Measurements from ENCODE around the gene TMEM214.

TMEM214 gene

DNA sequence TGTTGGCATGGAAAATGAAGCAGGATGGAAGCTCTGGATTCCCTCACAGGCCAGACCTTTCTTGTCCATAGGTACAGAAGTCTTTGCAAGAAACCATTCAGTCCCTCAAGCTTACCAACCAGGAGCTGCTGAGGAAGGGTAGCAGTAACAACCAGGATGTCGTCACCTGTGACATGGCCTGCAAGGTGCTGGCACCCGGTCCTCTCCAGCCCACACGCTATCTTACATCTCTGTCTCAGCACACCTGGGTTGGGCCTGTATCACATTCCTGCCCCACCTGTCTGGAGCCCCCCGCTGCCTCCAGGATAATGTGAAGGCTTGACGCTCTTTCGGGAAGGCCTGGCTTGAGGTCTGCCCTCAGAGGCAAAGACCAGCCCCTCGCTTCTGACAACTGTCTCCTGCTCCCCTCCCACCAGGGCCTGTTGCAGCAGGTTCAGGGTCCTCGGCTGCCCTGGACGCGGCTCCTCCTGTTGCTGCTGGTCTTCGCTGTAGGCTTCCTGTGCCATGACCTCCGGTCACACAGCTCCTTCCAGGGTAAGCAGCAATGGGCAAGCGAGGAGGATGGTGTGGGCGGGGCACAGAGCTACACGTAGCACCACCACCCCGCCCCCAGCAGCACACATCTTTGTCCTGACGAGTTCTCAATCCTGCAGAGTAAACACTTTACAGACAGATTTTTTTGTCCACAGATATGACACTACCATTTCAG lies 6.0 kb downstream of the TMEM214 start:
- no peak for DNase-seq (ENCODE audit: low read depth)
- H3K4me3 ChIP-seq (ENCODE audit: low read depth, low read length), result no peak overlapping the region
- TF ChIP-seq, protein P1, sequence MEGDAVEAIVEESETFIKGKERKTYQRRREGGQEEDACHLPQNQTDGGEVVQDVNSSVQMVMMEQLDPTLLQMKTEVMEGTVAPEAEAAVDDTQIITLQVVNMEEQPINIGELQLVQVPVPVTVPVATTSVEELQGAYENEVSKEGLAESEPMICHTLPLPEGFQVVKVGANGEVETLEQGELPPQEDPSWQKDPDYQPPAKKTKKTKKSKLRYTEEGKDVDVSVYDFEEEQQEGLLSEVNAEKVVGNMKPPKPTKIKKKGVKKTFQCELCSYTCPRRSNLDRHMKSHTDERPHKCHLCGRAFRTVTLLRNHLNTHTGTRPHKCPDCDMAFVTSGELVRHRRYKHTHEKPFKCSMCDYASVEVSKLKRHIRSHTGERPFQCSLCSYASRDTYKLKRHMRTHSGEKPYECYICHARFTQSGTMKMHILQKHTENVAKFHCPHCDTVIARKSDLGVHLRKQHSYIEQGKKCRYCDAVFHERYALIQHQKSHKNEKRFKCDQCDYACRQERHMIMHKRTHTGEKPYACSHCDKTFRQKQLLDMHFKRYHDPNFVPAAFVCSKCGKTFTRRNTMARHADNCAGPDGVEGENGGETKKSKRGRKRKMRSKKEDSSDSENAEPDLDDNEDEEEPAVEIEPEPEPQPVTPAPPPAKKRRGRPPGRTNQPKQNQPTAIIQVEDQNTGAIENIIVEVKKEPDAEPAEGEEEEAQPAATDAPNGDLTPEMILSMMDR (IDR thresholded peaks at IDR 0.05; ENCODE audit: control insufficient read depth, extremely low read depth, insufficient read depth), result no peak

GRCh38 chr2:27039426-27039825 lies 6.7 kb downstream of the TMEM214 start:
- DNase-seq (ENCODE audit: low read depth), result no peak
- H3K4me3 ChIP-seq (ENCODE audit: low read depth, low read length), result no peak overlapping the region
- TF ChIP-seq, protein P1 (IDR thresholded peaks at IDR 0.05; ENCODE audit: control insufficient read depth, extremely low read depth, insufficient read depth), result no peak

DNA sequence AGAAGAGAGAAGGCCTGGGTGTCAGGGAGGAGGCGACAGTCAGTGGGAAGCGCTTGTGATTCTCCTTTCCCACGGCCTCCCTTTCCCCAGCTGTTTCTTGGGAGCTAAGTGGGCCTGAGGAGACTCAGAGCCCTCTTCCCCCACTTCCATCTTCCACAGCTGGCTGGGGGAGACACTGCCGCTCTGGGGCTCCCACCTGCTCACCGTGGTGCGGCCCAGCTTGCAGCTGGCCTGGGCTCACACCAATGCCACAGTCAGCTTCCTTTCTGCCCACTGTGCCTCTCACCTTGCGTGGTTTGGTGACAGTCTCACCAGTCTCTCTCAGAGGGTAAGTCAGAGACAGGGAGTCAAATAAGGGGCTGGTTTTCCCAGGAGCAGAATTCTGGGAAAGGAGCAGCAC lies 7.1 kb downstream of the TMEM214 start:
- no peak overlapping the region for H3K4me3 ChIP-seq (ENCODE audit: low read depth, low read length)
- TF ChIP-seq, protein P1 (IDR thresholded peaks at IDR 0.05; ENCODE audit: control insufficient read depth, extremely low read depth, insufficient read depth), result no peak
- DNase-seq (ENCODE audit: low read depth), result no peak

DNA sequence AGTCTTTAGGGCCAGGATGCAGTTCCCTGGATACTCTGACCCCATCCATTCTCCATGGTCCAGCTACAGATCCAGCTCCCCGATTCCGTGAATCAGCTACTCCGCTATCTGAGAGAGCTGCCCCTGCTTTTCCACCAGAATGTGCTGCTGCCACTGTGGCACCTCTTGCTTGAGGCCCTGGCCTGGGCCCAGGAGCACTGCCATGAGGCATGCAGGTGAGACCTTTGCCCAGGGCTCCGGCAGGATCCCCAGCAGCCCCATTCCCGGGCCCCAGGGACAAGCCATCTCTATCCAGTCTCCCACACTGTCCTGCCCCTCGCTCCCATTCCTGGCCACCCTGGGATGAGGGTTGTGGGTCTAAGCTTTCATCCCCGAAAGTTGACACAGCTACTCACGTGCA lies 7.5 kb downstream of the TMEM214 start:
- no peak for DNase-seq (ENCODE audit: low read depth)
- TF ChIP-seq, protein P1 (IDR thresholded peaks at IDR 0.05; ENCODE audit: control insufficient read depth, extremely low read depth, insufficient read depth), result no peak
- no peak overlapping the region for H3K4me3 ChIP-seq (ENCODE audit: low read depth, low read length)

DNA sequence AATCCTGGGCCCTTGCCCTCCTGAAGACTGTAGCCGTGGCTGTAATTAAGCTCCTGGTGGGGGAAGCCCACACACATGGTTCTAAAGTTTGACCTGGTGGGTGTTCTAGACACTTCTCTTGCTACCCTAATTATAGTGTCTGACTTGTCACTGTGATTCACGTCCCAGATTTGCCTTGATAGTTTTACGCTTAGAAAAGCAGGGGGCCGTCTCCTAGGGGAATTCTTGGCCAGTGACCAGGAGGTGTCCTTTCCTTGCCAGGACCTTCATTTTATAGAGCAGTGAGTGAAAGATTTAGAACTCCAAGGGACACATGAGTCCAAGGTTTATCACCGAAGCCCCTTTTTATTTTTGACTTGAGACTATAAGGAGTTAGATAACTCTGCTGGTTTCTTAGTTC lies 9.0 kb downstream of the TMEM214 start:
- DNase-seq (ENCODE audit: low read depth), result no peak
- TF ChIP-seq, protein P1 (IDR thresholded peaks at IDR 0.05; ENCODE audit: control insufficient read depth, extremely low read depth, insufficient read depth), result no peak
- no peak overlapping the region for H3K4me3 ChIP-seq (ENCODE audit: low read depth, low read length)

DNA sequence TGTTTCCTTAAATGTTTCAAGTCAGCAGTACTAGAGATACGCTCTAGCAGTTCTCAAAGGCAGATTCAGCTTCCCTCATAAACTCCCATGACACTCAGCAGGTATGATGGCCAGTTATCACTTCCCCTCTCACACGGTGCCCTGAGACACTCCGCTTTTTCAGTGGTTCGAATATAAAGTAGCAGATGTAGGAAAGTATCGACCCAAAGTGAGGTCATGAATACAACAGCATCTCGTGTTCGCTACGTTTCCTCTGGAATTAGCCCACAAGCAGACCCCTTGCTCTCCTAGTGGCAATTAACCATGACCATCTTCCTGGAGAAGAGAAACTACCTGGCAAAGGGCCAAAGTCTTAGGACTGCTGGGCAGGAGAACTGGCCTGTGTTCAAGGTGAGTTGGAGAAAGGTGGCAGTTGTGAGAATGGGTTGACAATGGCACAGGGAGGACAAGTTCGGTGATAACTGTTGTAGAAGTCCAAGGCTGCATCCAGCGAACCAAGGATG lies 9.4 kb downstream of the TMEM214 start:
- H3K4me3 ChIP-seq (ENCODE audit: low read depth, low read length), result no peak overlapping the region
- DNase-seq (ENCODE audit: low read depth), result no peak
- TF ChIP-seq, protein P1 (IDR thresholded peaks at IDR 0.05; ENCODE audit: control insufficient read depth, extremely low read depth, insufficient read depth), result no peak
